Measurements from ENCODE around the gene VMA21.

VMA21 gene

DNA sequence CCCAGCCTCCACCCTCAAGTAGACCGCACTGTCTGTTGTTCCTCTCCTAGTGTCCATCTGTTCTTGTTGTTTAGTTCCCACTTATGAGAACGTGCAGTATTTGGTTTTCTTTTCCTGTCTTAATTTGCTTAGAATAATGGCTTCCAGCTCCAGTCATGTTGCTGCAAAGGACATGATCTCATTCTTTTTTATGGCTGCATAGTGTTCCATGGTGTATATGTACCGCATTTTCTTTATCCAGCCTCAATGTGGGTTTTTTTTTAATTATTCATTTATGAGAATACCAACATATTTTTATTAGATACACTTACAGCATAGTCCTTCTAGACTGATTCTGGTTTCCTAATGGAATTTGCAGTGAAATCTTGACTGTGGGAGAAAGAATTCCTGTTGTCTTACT lies 1.3 kb downstream of the VMA21 start:
- no peak for DNase-seq (ENCODE audit: extremely low read depth, low read depth)
- TF ChIP-seq, protein P1, sequence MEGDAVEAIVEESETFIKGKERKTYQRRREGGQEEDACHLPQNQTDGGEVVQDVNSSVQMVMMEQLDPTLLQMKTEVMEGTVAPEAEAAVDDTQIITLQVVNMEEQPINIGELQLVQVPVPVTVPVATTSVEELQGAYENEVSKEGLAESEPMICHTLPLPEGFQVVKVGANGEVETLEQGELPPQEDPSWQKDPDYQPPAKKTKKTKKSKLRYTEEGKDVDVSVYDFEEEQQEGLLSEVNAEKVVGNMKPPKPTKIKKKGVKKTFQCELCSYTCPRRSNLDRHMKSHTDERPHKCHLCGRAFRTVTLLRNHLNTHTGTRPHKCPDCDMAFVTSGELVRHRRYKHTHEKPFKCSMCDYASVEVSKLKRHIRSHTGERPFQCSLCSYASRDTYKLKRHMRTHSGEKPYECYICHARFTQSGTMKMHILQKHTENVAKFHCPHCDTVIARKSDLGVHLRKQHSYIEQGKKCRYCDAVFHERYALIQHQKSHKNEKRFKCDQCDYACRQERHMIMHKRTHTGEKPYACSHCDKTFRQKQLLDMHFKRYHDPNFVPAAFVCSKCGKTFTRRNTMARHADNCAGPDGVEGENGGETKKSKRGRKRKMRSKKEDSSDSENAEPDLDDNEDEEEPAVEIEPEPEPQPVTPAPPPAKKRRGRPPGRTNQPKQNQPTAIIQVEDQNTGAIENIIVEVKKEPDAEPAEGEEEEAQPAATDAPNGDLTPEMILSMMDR (IDR thresholded peaks at IDR 0.05; ENCODE audit: low read depth, low read length, missing control alignments): no peak
- H3K4me3 ChIP-seq (replicated peaks; ENCODE audit: low read depth, low read length): peak overlapping the region; percentile 82

DNA sequence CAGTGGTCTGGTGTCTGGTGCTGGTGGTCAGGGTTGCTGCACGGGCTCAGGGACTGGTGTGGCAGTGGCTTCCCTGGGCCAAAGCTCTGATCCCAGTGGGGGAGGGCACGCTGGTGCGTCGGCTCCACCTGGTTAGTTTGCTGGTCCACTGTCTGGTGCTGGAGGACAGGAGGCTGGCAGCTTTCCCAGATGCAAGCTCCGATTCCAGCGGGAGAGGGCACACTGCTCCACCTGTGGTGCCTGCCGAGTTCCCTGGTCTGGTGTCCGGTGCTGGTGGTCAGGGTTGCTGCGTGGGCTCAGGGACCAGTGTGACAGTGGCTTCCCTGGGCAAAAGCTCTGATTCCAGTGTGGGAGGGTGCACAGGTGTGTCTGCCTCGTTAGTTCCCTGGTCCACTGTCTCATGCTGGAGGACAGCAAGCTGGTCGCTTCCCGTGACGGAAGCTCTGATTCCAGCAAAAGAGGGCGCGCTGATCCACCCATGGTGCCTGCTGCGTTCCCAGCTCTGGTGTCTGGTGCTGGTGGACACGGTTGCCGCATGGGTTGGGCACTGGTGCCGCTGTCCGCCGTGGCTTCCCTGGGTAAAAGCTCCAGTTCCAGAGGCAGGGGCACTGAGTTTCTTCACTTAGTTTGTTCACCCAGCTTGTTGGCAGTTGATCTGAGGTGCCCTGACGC lies 5.8 kb downstream of the VMA21 start:
- TF ChIP-seq, protein P1 (IDR thresholded peaks at IDR 0.05; ENCODE audit: low read depth, low read length, missing control alignments): no peak
- no peak overlapping the region for H3K4me3 ChIP-seq (replicated peaks; ENCODE audit: low read depth, low read length)
- DNase-seq (ENCODE audit: extremely low read depth, low read depth): no peak

DNA sequence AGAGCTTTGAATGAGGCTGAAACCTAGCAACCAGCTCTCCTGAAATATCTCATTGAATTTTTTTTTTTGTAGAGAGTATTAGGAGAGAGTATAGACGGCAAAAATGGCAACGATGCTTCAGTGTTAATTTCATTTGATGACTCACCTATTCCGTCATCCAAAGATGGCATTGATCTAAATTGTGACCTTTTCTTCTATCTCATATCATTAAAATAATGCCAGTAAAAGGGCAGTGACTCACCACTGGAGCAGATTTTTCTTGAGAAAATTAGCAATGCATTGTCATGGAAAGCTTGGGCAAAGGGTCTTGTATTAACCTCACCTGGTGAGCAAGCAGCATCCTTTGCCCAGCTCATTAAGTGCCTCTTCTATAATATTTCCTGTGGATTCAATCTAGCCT lies 19.6 kb downstream of the VMA21 start:
- TF ChIP-seq, protein P1 (IDR thresholded peaks at IDR 0.05; ENCODE audit: low read depth, low read length, missing control alignments): no peak
- DNase-seq (ENCODE audit: extremely low read depth, low read depth): no peak
- no peak overlapping the region for H3K4me3 ChIP-seq (replicated peaks; ENCODE audit: low read depth, low read length)

DNA sequence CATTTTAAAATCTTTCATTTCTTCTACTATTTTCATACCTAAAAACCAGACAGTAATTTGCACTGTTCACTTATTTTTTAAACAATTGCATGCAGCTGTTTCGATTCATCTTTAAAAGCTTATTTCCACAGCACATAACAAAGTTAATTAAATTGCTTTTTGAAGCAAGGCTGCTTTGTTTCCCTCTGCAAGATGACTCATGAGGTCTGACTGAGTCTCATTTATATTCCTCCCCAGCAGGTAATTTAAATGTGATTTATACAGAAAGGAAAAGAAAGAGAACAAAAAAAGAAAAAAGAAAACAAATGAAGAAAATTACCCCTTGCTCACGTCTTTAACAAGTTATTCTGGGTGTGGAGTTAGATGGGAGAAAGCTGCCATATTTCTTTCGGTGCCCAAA lies 22.8 kb downstream of the VMA21 start:
- no peak for DNase-seq (ENCODE audit: extremely low read depth, low read depth)
- TF ChIP-seq, protein P1 (IDR thresholded peaks at IDR 0.05; ENCODE audit: low read depth, low read length, missing control alignments): no peak

DNA sequence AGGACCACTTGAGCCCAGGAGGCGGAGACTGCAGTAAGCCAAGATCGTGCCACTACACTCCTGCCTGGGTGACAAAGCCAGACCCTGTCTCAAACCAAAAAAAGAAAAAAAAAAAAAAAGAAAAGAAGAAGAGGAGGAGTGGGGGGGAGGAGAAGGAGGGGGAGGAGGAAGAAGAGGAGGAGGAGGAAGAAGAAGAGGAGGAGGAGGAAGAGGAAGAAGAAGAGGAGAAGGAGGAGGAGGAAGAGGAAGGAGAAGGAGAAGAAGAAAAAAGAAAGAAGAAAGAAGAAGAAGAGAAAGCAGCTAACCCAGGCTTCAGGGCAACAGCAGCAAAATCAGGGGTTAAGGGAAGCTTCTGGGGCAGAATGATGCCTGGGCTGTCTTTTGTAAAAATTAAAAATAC lies 27.5 kb downstream of the VMA21 start:
- DNase-seq (ENCODE audit: extremely low read depth, low read depth): no peak
- TF ChIP-seq, protein P1 (IDR thresholded peaks at IDR 0.05; ENCODE audit: low read depth, low read length, missing control alignments): no peak

More for the DNA sequence above, 22.8 kb downstream of the VMA21 start:
- H3K4me3 ChIP-seq (replicated peaks; ENCODE audit: low read depth, low read length): no peak overlapping the region

DNA sequence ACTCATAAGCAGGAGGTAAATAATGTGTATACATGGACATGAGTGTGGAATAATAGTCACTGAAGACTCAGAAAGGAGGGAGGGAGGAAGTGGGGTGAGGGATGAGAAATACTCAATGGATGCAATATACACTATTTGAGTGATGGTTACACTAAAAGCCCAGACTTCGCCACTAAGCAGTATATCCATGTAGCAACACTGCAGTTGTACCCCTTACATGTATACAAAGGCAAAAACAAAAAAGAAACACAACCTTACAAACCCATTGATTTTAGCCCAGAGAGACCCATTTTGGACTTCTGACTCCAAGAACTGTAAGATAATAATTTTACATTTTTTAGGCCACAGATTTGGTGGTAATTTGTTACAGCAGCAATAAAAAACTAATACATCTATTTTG lies 51.5 kb downstream of the VMA21 start:
- H3K4me3 ChIP-seq (replicated peaks; ENCODE audit: low read depth, low read length): no peak overlapping the region
- TF ChIP-seq, protein P1 (IDR thresholded peaks at IDR 0.05; ENCODE audit: low read depth, low read length, missing control alignments): no peak
- DNase-seq (ENCODE audit: extremely low read depth, low read depth): no peak

More for the DNA sequence above, 27.5 kb downstream of the VMA21 start:
- H3K4me3 ChIP-seq (replicated peaks; ENCODE audit: low read depth, low read length): no peak overlapping the region

DNA sequence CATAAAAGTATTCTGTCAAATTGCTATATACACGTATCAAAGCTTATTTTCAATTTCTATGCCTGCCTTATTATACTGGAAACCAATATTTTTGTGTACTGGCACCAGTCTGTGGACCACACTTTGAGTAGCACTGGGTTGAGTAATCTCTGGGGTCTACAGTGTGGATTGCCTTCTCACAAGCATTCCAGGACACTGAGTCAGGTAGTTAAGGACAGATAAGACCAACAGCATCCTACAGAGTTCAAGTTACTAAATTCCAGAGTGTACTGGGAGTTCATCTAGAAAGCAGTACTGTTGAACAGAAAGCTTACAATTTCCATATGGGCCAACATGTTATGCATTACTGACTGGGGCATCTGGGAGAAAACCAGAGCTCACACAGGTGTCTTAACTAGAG lies 61.8 kb downstream of the VMA21 start:
- TF ChIP-seq, protein P1 (IDR thresholded peaks at IDR 0.05; ENCODE audit: low read depth, low read length, missing control alignments): no peak
- no peak overlapping the region for H3K4me3 ChIP-seq (replicated peaks; ENCODE audit: low read depth, low read length)
- DNase-seq (ENCODE audit: extremely low read depth, low read depth): peak; percentile 1

All from HFF-Myc (cell line).